Mesangial cell (primary cell): ENCODE data around the gene NODAL. TPM values are rescaled to one million over a fixed set of nuclear protein-coding genes. Genes with fewer than 3 reads are reported as not detected.

Source experiments
- total RNA-seq: library from RNA; depleted of rRNA; stranded (reverse); fragments of >200 nt; gene quantifications from 2 replicates; pipeline ENCODE4 v1.2.3, GENCODE V29; 2015

NODAL gene
- not detected in 2 replicates for total RNA-seq

GRCh38 chr10:70441161-70441894 lies at the start of gene NODAL:
Gene NODAL, minus strand, starts transcription at chr10:70441681. Its CDS starts 14 bp downstream, at chr10:70441667.

GRCh38 chr10:70478191-70479164 lies 37.0 kb upstream of the NODAL start, which contains the start of gene PALD1:
Gene PALD1, plus strand, starts transcription at chr10:70478767. Its CDS starts 47,185 bp downstream, at chr10:70525952.

DNA sequence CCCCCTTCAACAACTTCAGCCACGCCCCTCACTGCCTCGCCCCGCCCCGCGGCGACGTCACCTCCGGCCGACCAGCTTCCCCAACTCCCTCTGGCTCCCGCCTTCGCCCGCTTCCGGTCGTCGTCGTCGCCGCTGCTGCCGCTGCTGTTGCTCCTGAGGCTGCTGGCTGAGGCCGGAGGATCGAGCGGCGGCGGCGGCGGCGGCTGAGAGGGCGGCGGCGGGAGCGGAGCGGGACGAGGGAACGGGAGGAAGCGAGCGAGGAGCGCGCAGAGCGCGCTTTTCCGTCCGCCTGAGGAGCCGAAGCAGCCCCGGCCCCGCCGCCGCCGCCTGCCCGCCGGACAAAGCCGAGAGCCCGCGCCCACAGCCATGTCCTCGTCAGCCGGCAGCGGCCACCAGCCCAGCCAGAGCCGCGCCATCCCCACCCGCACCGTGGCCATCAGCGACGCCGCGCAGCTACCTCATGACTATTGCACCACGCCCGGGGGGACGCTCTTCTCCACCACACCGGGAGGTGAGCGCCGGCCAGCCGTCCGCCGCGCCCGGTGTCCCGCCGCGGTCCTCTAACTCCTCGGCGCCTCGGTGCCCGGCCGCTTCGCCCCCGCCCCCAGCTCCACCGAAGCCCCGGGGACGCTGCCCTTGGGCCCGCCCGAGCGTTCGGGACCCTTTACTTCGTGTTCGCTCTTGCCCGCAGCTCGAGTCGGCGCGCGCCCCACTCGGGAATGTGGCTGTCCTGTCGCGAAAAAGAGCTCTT lies 37.3 kb downstream of the NODAL start, which contains the start of gene EIF4EBP2:
Gene EIF4EBP2, plus strand, starts transcription at position 110 of the 751 bp plus-strand sequence. Its CDS starts 257 bp downstream, at position 367.

Other genes with a start within 250 kb of the NODAL start
- 124 and 168 TPM in 2 replicates for gene PPA1, start 208.3 kb downstream of the NODAL start, total RNA-seq
- under 0.01 and 0.13 TPM in 2 replicates for gene NPFFR1, start 157.7 kb downstream of the NODAL start, total RNA-seq
- gene LRRC20, start 59.1 kb downstream of the NODAL start, total RNA-seq = 51.2 and 54.4 TPM in 2 replicates
- 23.3 and 29.8 TPM in 2 replicates for gene EIF4EBP2, start 37.5 kb downstream of the NODAL start, total RNA-seq
- 2.6 and 3.9 TPM in 2 replicates for gene PALD1, start 37.1 kb upstream of the NODAL start, total RNA-seq
- gene PRF1, start 161.1 kb upstream of the NODAL start, total RNA-seq = not detected in 2 replicates
- gene ADAMTS14, start 230.8 kb upstream of the NODAL start, total RNA-seq = 1.6 and 2.5 TPM in 2 replicates